Activated CD8-positive, alpha-beta memory T cell treated with anti-CD3 and anti-CD28 coated beads, Interleukin-2, amount 10 ng/mL, durations not matched to agents 7 days and 5 days (primary cell): ENCODE measurements around the gene PAK3. TPM values are rescaled to one million over a fixed set of nuclear protein-coding genes. Genes with fewer than 3 reads are reported as not detected.

ENCODE experiments used
- ATAC-seq: fragments of 150-1000 bp; cut with Tn5 transposase; one replicate; pipeline ENCODE4 v1.10.0; 2021; ENCODE audit warnings: moderate library complexity
- CTCF ChIA-PET: fragments of 350-600 bp; sonication (Branson Sonifier 250); formaldehyde crosslinking; loops from one replicate; lab custom pipeline; 2021; ENCODE audit warnings: antibody characterized with exemption; lab: Charles Lee
- DNase-seq: peaks from one replicate; pipeline ENCODE4 v3.0.0-alpha.2; 2020
- H3K27ac Mint-ChIP-seq: one replicate; pipeline ENCODE4 v1.8.0; 2021; ENCODE audit warnings: mild to moderate bottlenecking, mixed read lengths
- H3K27me3 Mint-ChIP-seq: one replicate; pipeline ENCODE4 v1.8.0; 2021; ENCODE audit warnings: mixed read lengths
- H3K36me3 Mint-ChIP-seq: one replicate; pipeline ENCODE4 v1.8.0; 2021; ENCODE audit warnings: mild to moderate bottlenecking, mixed read lengths
- H3K4me1 Mint-ChIP-seq: one replicate; pipeline ENCODE4 v1.8.0; 2021; ENCODE audit warnings: mixed read lengths
- H3K4me3 Mint-ChIP-seq: one replicate; pipeline ENCODE4 v1.8.0; 2021; ENCODE audit warnings: mild to moderate bottlenecking, moderate library complexity, mixed read lengths
- H3K9me3 Mint-ChIP-seq: one replicate; pipeline ENCODE4 v1.8.0; 2022; ENCODE audit warnings: low read depth, mixed read lengths
- total RNA-seq, 2 experiments: library from RNA; stranded (reverse); gene quantifications; one replicate each; pipeline ENCODE4 v1.2.3, GENCODE V29; 2021

The PAK3 gene
- total RNA-seq, 2 experiments from 2014 or later = 0.26 to 0.53 TPM

DNA sequence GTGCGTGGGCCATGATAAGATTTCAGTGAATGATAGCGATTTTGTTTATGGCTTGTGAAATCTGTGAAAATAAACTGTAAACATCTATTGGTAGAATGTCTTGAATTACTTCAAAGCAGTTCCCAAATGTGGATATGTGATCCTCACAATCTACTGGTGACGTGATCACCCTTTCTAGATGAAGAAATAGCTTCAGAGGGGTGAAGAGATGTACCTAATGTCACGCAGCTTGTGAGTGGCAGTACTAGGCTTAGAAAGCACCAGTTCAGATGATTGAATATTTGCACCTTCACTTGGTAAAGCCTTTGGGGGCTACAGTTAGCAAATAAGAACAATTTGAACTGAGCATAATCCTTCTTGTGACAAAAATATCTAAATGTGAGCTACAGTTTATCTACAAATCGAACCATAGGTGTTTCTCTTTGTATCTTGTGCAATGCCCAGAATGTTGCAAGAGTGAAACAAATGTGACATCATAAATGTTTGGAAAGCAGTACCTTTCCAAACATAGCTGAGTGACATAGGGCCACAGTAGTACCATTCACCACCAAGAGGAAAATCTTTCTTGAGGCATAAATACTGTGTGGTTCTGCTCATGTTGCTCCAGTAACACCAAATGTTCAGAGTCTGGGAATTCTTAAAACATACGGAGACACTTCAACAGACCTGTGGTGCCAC is 14.2 kb downstream of the PAK3 start:
- DNase-seq = no peak
- no peak overlapping the region for H3K27ac Mint-ChIP-seq
- H3K4me3 Mint-ChIP-seq = no peak overlapping the region
- H3K9me3 Mint-ChIP-seq = no peaks in the 10 kb centered on the region
- peaks cover 4% of the 10 kb centered on the region for H3K4me1 Mint-ChIP-seq
- H3K36me3 Mint-ChIP-seq = no peaks in the 10 kb centered on the region
- no peak for ATAC-seq
- no peaks in the 10 kb centered on the region for H3K27me3 Mint-ChIP-seq
- CTCF ChIA-PET = interaction anchor here (1.6 kb wide), 1 partner anchor 12 kb away, joined by 4 read pairs; no protein-coding TSS in a partner anchor

DNA sequence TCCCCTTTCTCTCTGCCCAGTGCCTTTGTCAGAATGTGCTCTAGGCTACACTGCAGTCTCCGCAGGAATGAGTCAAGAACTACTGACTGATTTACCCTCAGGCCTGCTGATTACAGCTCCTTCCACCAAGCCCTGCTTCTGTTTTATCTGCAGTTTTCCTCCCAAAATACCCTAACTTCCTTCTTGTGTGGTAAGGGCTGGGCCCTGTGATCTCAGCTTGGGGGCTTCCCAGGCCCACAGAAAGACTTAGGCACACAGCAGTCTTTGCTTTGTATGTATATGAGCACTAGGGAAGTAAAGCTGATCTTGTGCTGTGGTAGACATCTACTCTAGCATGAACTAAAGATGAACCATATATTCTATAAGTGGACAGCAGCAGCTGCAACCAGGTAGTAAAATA is 18.8 kb downstream of the PAK3 start:
- DNase-seq (no peak), ATAC-seq (no peak)
- H3K27me3 Mint-ChIP-seq = no peaks in the 10 kb centered on the region
- H3K36me3 Mint-ChIP-seq = no peaks in the 10 kb centered on the region
- no peak overlapping the region for H3K4me3 Mint-ChIP-seq
- no peak overlapping the region for H3K27ac Mint-ChIP-seq
- no peaks in the 10 kb centered on the region for H3K9me3 Mint-ChIP-seq
- peaks cover 4% of the 10 kb centered on the region for H3K4me1 Mint-ChIP-seq
- CTCF ChIA-PET = no interaction called here

DNA sequence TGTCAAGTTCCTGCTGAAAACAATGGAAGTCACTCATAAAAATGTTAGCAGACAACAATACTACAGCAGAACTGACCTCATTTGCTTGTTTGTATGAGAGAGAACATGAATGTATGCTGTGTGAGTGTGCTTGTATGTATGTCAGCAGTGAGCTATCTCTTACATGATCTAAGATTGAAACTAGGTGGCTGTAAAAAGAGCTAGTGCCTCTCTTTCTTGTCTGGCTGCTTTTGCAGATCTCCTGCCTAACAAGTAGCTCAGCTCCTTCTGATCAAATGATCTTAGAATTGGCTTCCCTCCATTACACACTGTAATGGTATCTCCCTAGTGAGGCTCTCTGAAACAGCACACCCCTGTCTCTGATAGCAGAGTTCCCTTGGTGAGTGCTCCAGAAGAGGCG is 20.7 kb downstream of the PAK3 start:
- peaks cover 4% of the 10 kb centered on the region for H3K4me1 Mint-ChIP-seq
- DNase-seq (no peak), ATAC-seq (no peak)
- CTCF ChIA-PET = interaction anchor here (1.2 to 1.8 kb wide), 2 partner anchors 16 to 128 kb away, joined by 5 to 6 read pairs; no protein-coding TSS in a partner anchor
- no peaks in the 10 kb centered on the region for H3K36me3 Mint-ChIP-seq
- H3K4me3 Mint-ChIP-seq = no peak overlapping the region
- H3K9me3 Mint-ChIP-seq = no peaks in the 10 kb centered on the region
- no peaks in the 10 kb centered on the region for H3K27me3 Mint-ChIP-seq
- no peak overlapping the region for H3K27ac Mint-ChIP-seq

DNA sequence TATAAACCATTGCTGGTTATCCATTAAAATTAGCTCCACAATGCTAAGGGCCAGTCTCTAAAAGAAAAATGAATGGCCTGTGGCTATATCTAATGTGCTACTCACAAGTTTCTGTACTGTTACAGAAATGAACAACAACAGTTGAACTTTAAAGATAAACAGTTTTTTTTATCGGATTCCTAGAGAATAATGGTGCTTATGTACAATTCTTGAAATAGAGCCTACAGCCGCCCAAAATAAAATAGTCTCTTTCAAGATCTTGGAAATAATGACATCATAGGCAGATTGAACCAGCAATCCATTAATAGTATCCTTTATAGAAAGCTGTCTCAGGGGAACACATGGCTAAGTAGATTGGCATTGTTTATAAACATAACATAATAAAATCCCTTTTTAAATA is 23.4 kb downstream of the PAK3 start:
- H3K4me3 Mint-ChIP-seq = no peak overlapping the region
- no peak for ATAC-seq
- peaks cover 13% of the 10 kb centered on the region for H3K4me1 Mint-ChIP-seq
- H3K36me3 Mint-ChIP-seq = no peaks in the 10 kb centered on the region
- CTCF ChIA-PET = no interaction called here
- DNase-seq = no peak
- H3K9me3 Mint-ChIP-seq = no peaks in the 10 kb centered on the region
- H3K27ac Mint-ChIP-seq = no peak overlapping the region
- no peaks in the 10 kb centered on the region for H3K27me3 Mint-ChIP-seq

DNA sequence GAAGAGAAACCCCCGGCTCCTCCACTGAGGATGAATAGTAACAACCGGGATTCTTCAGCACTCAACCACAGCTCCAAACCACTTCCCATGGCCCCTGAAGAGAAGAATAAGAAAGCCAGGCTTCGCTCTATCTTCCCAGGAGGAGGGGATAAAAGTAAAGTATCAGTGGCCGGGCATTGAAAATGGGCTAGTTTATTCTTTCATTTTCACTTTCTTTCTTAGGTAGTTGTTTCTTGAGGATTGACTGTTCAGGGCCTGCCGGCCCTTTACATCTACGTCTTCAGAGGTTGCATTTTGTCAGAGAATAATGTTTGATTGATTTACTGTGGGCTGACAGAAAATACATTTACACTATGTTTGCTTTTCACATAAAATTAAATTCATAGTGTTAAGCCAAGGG is 27.1 kb downstream of the PAK3 start:
- Mint-ChIP-seq H3K27me3 (no peaks in the 10 kb centered on the region), H3K36me3 (no peaks in the 10 kb centered on the region), H3K4me1 (peaks cover 19% of the 10 kb centered on the region), H3K9me3 (no peaks in the 10 kb centered on the region), H3K27ac (peak overlapping the region; percentile 87), H3K4me3 (peak overlapping the region; percentile 71)
- CTCF ChIA-PET = interaction anchor here (1.0 kb wide), 1 partner anchor 25 kb away, joined by 4 read pairs; no protein-coding TSS in a partner anchor
- DNase-seq (peak; percentile 40), ATAC-seq (peak; percentile 78)

DNA sequence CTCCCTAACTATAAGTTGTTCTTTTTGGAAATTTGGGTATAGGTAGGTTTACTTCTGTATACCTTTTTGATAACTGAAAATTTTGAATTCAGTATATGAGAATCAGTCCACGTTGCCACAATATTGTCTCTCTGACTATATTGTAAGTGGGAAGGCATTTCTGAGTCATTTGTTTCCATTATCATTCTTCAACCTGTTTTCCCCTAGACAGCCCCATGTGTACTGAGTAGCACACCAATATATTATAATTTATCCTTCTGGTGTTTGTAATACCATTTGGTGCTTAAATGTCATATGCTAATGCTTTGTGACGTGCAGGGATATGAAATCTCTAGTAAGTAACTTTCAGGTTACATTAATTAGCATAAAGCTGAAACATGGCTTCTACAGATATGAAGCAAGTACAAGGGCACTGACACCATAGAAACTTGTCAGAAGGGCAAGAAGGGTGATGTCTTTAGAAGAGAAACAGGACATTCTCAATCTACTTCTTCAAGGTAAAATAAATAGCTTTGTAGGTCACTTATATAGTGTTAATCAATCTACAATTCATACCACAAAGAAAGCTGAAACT is 27.7 kb downstream of the PAK3 start:
- DNase-seq (no peak), ATAC-seq (peak; percentile 78)
- CTCF ChIA-PET = interaction anchor here (1.0 to 1.1 kb wide), 2 partner anchors 23 to 25 kb away, joined by 3 to 4 read pairs; no protein-coding TSS in a partner anchor
- peaks cover 19% of the 10 kb centered on the region for H3K4me1 Mint-ChIP-seq
- H3K9me3 Mint-ChIP-seq = no peaks in the 10 kb centered on the region
- H3K27ac Mint-ChIP-seq = peak overlapping the region; percentile 87
- H3K36me3 Mint-ChIP-seq = no peaks in the 10 kb centered on the region
- H3K4me3 Mint-ChIP-seq = peak overlapping the region; percentile 71
- no peaks in the 10 kb centered on the region for H3K27me3 Mint-ChIP-seq

DNA sequence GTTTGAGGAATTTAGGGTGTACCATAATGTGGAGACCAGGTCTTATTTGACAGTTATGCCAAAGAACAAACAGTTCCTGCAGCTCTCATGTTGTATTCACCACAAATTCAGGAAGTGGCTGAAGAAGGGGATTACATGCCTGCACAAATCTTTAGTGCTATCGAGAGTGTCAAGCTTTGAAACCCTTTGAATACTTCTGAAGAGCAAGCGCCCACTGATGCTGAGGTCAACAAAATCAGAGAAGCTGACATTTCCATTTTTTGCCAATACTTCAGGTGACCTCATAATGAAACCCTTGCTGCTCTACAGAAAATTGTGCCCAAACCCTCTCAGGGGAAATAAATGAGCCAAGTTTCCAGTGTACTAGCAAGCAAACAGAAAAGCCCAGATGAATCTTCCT is 28.4 kb downstream of the PAK3 start:
- no peaks in the 10 kb centered on the region for H3K36me3 Mint-ChIP-seq
- peak overlapping the region; percentile 87 for H3K27ac Mint-ChIP-seq
- no peaks in the 10 kb centered on the region for H3K27me3 Mint-ChIP-seq
- H3K9me3 Mint-ChIP-seq = no peaks in the 10 kb centered on the region
- CTCF ChIA-PET = interaction anchor here (1.0 to 1.1 kb wide), 2 partner anchors 24 to 26 kb away, joined by 3 to 4 read pairs; no protein-coding TSS in a partner anchor
- H3K4me3 Mint-ChIP-seq = no peak overlapping the region
- DNase-seq (peak; percentile 38), ATAC-seq (peak; percentile 49)
- H3K4me1 Mint-ChIP-seq = peaks cover 22% of the 10 kb centered on the region

DNA sequence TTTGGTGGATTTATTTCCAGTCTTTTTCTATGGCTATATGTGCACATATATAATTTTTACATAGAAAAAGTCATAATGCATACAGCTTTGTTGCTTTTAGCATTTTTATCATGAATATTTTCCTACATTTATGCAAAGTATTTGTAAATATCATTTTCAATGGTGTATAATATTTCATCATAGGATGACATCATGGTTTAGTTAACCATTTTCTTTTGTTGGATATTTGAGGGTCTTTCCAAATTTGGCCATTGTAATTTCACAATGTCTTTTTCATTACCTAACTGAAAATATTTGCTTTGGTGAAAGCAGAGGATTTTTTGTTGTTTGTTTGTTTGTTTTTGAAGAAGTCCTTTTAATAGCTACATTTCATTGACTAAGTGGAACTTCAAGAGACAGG is 31.0 kb downstream of the PAK3 start:
- H3K4me1 Mint-ChIP-seq = peaks cover 30% of the 10 kb centered on the region
- no peak for DNase-seq
- no peak for ATAC-seq
- CTCF ChIA-PET = no interaction called here
- H3K36me3 Mint-ChIP-seq = no peaks in the 10 kb centered on the region
- no peaks in the 10 kb centered on the region for H3K27me3 Mint-ChIP-seq
- H3K27ac Mint-ChIP-seq = no peak overlapping the region
- H3K4me3 Mint-ChIP-seq = no peak overlapping the region
- H3K9me3 Mint-ChIP-seq = no peaks in the 10 kb centered on the region

DNA sequence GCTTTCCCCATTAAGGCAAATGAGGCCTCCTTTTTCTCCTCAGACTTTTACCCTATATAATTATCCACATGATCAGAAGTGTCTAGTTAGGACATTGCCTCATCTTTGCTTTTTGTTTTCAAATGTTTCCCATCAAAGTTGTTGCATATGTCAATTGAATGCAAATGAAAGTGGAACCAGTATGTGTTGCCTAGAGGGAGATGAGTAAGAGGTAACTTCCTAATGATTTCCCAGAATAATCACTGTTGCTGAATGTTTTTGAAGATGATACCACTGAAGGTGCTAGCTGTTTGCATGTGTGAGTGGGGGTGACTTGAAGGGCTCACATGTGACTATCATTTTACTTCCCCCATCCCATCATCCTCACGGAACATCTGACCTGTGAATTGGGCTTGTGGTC is 33.9 kb downstream of the PAK3 start:
- H3K9me3 Mint-ChIP-seq = no peaks in the 10 kb centered on the region
- H3K4me1 Mint-ChIP-seq = peaks cover 20% of the 10 kb centered on the region
- ATAC-seq (peak; percentile 33), DNase-seq (no peak)
- H3K4me3 Mint-ChIP-seq = no peak overlapping the region
- no peak overlapping the region for H3K27ac Mint-ChIP-seq
- H3K36me3 Mint-ChIP-seq = peaks cover 2% of the 10 kb centered on the region
- CTCF ChIA-PET = no interaction called here
- H3K27me3 Mint-ChIP-seq = no peaks in the 10 kb centered on the region

DNA sequence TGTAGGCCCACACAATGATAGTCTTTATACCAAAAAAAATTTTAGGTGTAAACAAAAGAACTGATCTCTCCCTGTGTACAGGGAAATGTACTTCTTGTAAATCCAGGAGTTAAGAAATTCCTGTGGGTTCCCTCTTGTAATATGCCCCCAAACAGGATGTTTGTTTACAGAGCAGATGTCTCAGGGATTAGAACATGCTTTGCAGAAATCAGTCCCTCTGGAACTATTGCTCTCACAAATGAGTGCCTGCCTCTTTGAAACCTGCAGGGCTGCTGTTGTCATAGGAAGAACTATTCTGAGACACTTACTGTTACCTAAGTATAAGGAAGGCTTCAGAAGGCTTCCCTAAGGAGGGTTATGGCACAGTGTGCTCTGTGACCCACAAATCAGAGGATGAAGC is 35.6 kb downstream of the PAK3 start:
- Mint-ChIP-seq H3K9me3 (no peaks in the 10 kb centered on the region), H3K36me3 (peaks cover 2% of the 10 kb centered on the region), H3K4me3 (no peak overlapping the region), H3K27me3 (no peaks in the 10 kb centered on the region), H3K4me1 (peaks cover 15% of the 10 kb centered on the region), H3K27ac (no peak overlapping the region)
- CTCF ChIA-PET = no interaction called here
- ATAC-seq (no peak), DNase-seq (no peak)

DNA sequence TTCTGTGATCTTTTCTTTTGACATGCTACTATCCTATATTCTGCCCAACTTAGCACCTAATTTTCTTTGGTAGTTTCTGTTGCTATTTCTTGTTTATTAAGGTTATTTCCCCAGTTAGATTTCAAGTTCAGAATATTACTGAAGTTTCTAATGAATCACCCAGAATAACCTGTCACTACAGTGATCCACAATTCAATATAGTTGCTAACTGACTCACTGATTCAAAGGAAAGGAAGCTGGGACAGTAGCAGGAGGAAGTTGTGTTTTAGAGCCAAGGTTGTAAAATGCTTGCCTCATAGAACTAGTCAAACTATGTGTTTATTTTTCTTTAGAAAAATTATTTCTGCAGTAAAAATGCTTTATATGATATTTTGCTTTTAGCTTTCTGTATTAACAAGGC is 37.4 kb downstream of the PAK3 start:
- H3K27ac Mint-ChIP-seq = no peak overlapping the region
- ATAC-seq (no peak), DNase-seq (no peak)
- H3K4me1 Mint-ChIP-seq = peaks cover 15% of the 10 kb centered on the region
- no peaks in the 10 kb centered on the region for H3K27me3 Mint-ChIP-seq
- H3K36me3 Mint-ChIP-seq = peaks cover 2% of the 10 kb centered on the region
- H3K4me3 Mint-ChIP-seq = no peak overlapping the region
- H3K9me3 Mint-ChIP-seq = no peaks in the 10 kb centered on the region
- CTCF ChIA-PET = no interaction called here

DNA sequence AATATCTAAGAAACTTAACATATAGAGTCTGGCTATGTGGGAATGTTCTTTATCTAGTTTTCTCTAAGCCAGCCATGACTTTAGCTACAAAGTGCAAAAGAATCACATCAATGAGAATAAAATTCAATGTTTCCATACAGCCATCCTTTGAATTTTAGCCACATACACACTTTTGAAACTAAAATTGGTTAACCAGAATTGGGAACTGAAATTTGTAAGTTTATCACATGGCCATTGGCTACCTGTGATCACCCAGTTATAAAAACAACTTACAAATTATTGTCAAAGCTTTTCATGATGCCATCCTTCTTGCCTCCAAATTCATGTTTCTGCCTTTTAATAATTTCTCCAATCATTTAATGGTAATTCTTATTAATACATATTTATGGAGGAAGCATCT is 49.9 kb downstream of the PAK3 start:
- DNase-seq (no peak), ATAC-seq (no peak)
- Mint-ChIP-seq H3K27me3 (peaks cover 10% of the 10 kb centered on the region), H3K36me3 (no peaks in the 10 kb centered on the region), H3K27ac (no peak overlapping the region), H3K4me3 (no peak overlapping the region), H3K4me1 (no peaks in the 10 kb centered on the region), H3K9me3 (no peaks in the 10 kb centered on the region)
- CTCF ChIA-PET = no interaction called here

DNA sequence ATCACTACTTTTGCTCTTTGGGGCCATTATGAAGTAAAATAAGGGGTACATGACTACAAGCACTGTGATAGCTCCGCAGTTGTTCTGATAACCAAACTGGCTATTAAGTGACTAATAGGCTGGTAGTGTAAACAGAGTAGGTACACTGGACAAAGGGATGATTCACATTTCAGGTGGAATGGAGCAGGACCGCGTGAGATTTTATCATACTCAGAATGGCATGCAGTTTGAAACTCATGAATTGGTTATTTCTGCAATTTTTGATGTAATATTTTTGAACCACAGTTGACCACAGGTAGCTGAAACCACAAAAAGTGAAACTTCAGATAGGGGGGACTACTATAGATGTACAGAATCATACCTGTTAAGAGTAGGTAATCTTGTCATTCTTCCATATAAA is 55.8 kb downstream of the PAK3 start:
- Mint-ChIP-seq H3K4me3 (no peak overlapping the region), H3K9me3 (no peaks in the 10 kb centered on the region)
- no peak for ATAC-seq

DNA sequence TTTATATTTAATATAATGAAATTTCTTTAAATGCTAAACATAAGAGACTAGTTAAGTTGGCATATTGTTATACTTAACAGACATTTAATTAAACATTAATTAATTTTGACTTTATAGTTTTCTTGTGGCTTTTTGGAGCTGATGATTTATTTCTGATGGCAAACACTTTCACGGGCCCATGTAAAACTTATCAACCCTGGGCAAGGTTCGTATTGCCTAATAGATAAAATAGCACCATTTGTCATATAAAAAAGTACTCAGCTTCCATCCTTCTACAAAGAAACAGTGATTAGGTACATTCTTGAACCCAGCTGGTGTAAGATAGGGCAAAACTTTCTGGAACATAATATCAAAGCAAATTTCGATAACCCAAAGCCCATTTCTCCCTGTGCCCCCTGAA is 63.2 kb downstream of the PAK3 start:
- DNase-seq = no peak
- CTCF ChIA-PET = no interaction called here
- H3K27me3 Mint-ChIP-seq = peaks cover 3% of the 10 kb centered on the region
- no peak overlapping the region for H3K27ac Mint-ChIP-seq
- no peak overlapping the region for H3K4me3 Mint-ChIP-seq
- no peaks in the 10 kb centered on the region for H3K4me1 Mint-ChIP-seq
- no peaks in the 10 kb centered on the region for H3K9me3 Mint-ChIP-seq
- no peak for ATAC-seq
- no peaks in the 10 kb centered on the region for H3K36me3 Mint-ChIP-seq

More for the DNA sequence above, 55.8 kb downstream of the PAK3 start:
- Mint-ChIP-seq H3K27ac (no peak overlapping the region), H3K27me3 (peaks cover 6% of the 10 kb centered on the region), H3K4me1 (no peaks in the 10 kb centered on the region), H3K36me3 (no peaks in the 10 kb centered on the region)
- DNase-seq = no peak
- CTCF ChIA-PET = no interaction called here
